Breast epithelium (tissue), 3 donors: ENCODE data around the gene ATG16L2.

Source experiments
- POLR2A ChIP-seq: fragments of 450-650 bp; IDR thresholded peaks from one replicate; pipeline ENCODE4 v1.6.1; 2016; ENCODE audit warnings: antibody characterized with exemption, mild to moderate bottlenecking, moderate library complexity
- POLR2AphosphoS5 ChIP-seq, 3 donors: sonication (generic); formaldehyde crosslinking; IDR thresholded peaks; one replicate each; pipeline ENCODE4 v1.6.1; 2017; ENCODE audit warnings: antibody characterized with exemption in 3 of 3
- TF ChIP-seq, protein P1 (sequence below), 3 donors: fragments of 450-650 bp; IDR thresholded peaks; one replicate each; pipeline ENCODE4 v1.5.1; 2016 to 2017; ENCODE audit warnings: antibody characterized with exemption in 3 of 3, mild to moderate bottlenecking in 3 of 3, moderate library complexity in 3 of 3

DNA sequence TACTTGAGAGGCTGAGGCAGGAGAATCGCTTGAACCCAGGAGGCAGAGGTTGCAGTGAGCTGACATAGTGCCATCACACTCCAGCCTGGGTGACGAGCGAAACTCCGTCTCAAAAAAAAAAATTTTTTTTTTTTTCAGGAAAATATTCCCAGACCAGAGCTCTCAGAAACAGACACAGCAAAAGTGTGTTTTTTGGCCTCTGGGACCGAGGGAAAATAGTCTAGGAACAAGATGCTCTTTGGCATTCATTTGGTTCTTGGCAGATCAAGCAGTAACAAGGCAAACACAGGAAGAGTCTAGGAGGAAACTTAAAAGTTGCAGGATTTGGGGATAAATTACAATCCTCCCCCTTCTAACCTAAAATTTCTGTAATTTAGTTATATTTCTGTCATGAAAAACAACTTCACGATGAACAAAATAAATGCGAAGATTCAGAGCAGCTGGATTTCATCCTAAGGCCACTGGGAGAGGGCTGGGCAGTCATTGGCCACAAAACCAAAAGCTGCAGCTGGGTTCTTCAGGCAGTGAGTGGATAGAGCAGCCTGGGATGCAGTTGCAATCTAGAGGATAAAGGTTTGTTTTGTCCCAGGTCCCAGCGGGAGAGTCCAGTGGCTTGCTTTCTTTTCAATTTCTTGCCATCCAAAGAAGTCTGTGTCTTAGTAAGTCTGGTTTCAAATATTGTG lies 19.7 kb downstream of the ATG16L2 start:
- TF ChIP-seq POLR2A: no peak
- TF ChIP-seq, protein P1, sequence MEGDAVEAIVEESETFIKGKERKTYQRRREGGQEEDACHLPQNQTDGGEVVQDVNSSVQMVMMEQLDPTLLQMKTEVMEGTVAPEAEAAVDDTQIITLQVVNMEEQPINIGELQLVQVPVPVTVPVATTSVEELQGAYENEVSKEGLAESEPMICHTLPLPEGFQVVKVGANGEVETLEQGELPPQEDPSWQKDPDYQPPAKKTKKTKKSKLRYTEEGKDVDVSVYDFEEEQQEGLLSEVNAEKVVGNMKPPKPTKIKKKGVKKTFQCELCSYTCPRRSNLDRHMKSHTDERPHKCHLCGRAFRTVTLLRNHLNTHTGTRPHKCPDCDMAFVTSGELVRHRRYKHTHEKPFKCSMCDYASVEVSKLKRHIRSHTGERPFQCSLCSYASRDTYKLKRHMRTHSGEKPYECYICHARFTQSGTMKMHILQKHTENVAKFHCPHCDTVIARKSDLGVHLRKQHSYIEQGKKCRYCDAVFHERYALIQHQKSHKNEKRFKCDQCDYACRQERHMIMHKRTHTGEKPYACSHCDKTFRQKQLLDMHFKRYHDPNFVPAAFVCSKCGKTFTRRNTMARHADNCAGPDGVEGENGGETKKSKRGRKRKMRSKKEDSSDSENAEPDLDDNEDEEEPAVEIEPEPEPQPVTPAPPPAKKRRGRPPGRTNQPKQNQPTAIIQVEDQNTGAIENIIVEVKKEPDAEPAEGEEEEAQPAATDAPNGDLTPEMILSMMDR (IDR thresholded peaks at IDR 0.05): no peak
- no peak for TF ChIP-seq POLR2AphosphoS5 (IDR thresholded peaks at IDR 0.05)
